Thyroid gland (tissue), 4 donors: ENCODE measurements around the gene BEND4. TPM values are rescaled to one million over a fixed set of nuclear protein-coding genes. Genes with fewer than 3 reads are reported as not detected.
A peak's percentile ranks its signal among the peaks of the same experiment; 100 is the strongest.
"Not testable (repeated sequence)": the region's sequence is repeated elsewhere in the genome, so short reads cannot be mapped to it uniquely, and the experiment has no call there.

Source experiments
- DNase-seq, 2 donors: peaks; one replicate each; pipeline ENCODE4 v3.0.0-alpha.2; 2019
- H3K27ac ChIP-seq, 3 donors: fragments of 200-600 bp; sonication (generic); 1 replicate in 2 of 3; 2 replicates in 1 of 3; pipeline ENCODE4 v1.5.1; 2016 to 2019; ENCODE audit warnings: mild to moderate bottlenecking in 1 of 3, moderate library complexity in 1 of 3
- H3K27me3 ChIP-seq: fragments of 200-600 bp; sonication (generic); one replicate; pipeline ENCODE4 v1.5.1; 2019
- H3K36me3 ChIP-seq, 2 donors: fragments of 200-600 bp; sonication (generic); one replicate each; pipeline ENCODE4 v1.5.1; 2016 to 2019
- H3K4me1 ChIP-seq, 2 donors: fragments of 200-600 bp; sonication (generic); one replicate each; pipeline ENCODE4 v1.5.1; 2017 to 2019
- H3K4me3 ChIP-seq, 3 donors: fragments of 200-600 bp; sonication (generic); replicated peaks in 1 of 3; 1 replicate in 2 of 3; 2 replicates in 1 of 3; pipeline ENCODE4 v1.5.1; 2016; ENCODE audit warnings: mild to moderate bottlenecking in 1 of 3
- H3K9me3 ChIP-seq: fragments of 200-600 bp; sonication (generic); one replicate; pipeline ENCODE4 v1.5.1; 2017
- POLR2A ChIP-seq, 2 donors: fragments of 450-650 bp; IDR thresholded peaks; one replicate each; pipeline ENCODE4 v1.6.1; 2017; ENCODE audit warnings: antibody characterized with exemption in 2 of 2, mild to moderate bottlenecking in 2 of 2, moderate library complexity in 1 of 2
- WGBS, 2 donors: methylation state at CpG; one replicate each; pipeline ENCODE4 v1.1.5; 2017; 5-methylcytosine and 5-hydroxymethylcytosine counted together
- intact Hi-C: fragments of 100-400 bp; cut with DNase I; formaldehyde crosslinking; loops from one replicate; pipeline ENCODE4 v1.15.1; 2023
- total RNA-seq, 4 donors: library from RNA; depleted of rRNA; stranded (reverse); fragments of >200 nt; gene quantifications; one replicate each; pipeline ENCODE4 v1.2.3, GENCODE V29; 2016
- TF ChIP-seq, protein P1 (sequence below), 6 experiments: fragments of 200-600 bp in 3 of 6; fragments of 450-650 bp in 3 of 6; sonication (generic) in 3 of 6; IDR thresholded peaks; one replicate each; pipeline ENCODE4 v1.5.1; 2016 to 2019; ENCODE audit warnings: antibody characterized with exemption in 6 of 6, mild to moderate bottlenecking in 2 of 6, inconsistent platforms in 1 of 6, moderate library complexity in 1 of 6

BEND4 gene
- total RNA-seq: under 1 TPM in 1 of 4 donors, not detected in 3; 0.13 TPM

GRCh38 chr4:42152507-42153504, at the start of gene BEND4:
TSS of gene BEND4 (minus strand) at chr4:42152655. CDS start at chr4:42152143, 512 bp downstream.
- Histone ChIP-seq H3K27me3 (peaks cover 24% of the 10 kb centered on the region), H3K36me3 (no peaks in the 10 kb centered on the region)
- WGBS, 2 donors: 17 to 24% methylated on average over 32 to 37 of the region's 49 CpGs

GRCh38 chr4:42197341-42197740, 44.9 kb upstream of the BEND4 start:
- H3K27ac ChIP-seq: no peak overlapping the region
- no peak overlapping the region for H3K4me3 ChIP-seq
- no peak for DNase-seq
- intact Hi-C loops: no loop called here
- no peaks in the 10 kb centered on the region for H3K9me3 ChIP-seq
- WGBS, 2 donors: 72 to 75% methylated on average over 5 of the region's 5 CpGs
- no peaks in the 10 kb centered on the region for H3K4me1 ChIP-seq
- no peaks in the 10 kb centered on the region for H3K27me3 ChIP-seq
- H3K36me3 ChIP-seq: no peaks in the 10 kb centered on the region
- TF ChIP-seq, protein P1, sequence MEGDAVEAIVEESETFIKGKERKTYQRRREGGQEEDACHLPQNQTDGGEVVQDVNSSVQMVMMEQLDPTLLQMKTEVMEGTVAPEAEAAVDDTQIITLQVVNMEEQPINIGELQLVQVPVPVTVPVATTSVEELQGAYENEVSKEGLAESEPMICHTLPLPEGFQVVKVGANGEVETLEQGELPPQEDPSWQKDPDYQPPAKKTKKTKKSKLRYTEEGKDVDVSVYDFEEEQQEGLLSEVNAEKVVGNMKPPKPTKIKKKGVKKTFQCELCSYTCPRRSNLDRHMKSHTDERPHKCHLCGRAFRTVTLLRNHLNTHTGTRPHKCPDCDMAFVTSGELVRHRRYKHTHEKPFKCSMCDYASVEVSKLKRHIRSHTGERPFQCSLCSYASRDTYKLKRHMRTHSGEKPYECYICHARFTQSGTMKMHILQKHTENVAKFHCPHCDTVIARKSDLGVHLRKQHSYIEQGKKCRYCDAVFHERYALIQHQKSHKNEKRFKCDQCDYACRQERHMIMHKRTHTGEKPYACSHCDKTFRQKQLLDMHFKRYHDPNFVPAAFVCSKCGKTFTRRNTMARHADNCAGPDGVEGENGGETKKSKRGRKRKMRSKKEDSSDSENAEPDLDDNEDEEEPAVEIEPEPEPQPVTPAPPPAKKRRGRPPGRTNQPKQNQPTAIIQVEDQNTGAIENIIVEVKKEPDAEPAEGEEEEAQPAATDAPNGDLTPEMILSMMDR (IDR thresholded peaks at IDR 0.05): no peak

More at GRCh38 chr4:42152507-42153504, at the start of gene BEND4:
- no peak within 1 kb of the TSS for H3K27ac ChIP-seq
- no peaks in the 10 kb centered on the region for H3K9me3 ChIP-seq
- peaks cover 13 to 19% of the 10 kb centered on the region in 2 donors for H3K4me1 ChIP-seq
- intact Hi-C loops: no loop called here
- DNase-seq: no peak
- peak within 1 kb of the TSS in 2 of 3 donors; percentile 17 to 28 for H3K4me3 ChIP-seq
- TF ChIP-seq, protein P1 (IDR thresholded peaks at IDR 0.05): no peak

DNA sequence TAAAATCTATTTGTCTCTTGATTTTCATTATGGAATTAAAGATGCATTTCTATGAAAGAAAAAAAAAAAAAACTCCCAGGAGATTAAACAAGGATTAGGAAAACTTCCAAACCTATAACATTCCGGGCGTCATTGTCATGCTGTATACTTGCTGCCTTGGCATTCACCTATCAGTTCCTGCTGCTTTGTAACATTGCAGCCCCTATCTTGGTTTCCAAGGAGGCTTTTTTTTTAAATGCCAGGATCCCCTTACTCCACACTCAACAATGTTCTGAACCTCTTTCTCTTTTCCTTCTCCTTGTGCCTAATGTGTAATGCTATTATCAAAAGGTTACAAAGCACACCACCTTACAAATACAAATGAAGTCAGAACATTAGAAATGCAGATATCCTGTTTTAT, 20.5 kb upstream of the BEND4 start:
- Histone ChIP-seq H3K27me3 (no peaks in the 10 kb centered on the region), H3K4me3 (no peak overlapping the region), H3K36me3 (no peaks in the 10 kb centered on the region), H3K9me3 (no peaks in the 10 kb centered on the region), H3K4me1 (no peaks in the 10 kb centered on the region), H3K27ac (no peak overlapping the region)
- no peak for DNase-seq
- intact Hi-C loops: no loop called here
- TF ChIP-seq, protein P1 (IDR thresholded peaks at IDR 0.05): no peak
- TF ChIP-seq POLR2A (IDR thresholded peaks at IDR 0.05): no peak
- WGBS, 2 donors: 79 to 80% methylated on average over 2 of the region's 2 CpGs

DNA sequence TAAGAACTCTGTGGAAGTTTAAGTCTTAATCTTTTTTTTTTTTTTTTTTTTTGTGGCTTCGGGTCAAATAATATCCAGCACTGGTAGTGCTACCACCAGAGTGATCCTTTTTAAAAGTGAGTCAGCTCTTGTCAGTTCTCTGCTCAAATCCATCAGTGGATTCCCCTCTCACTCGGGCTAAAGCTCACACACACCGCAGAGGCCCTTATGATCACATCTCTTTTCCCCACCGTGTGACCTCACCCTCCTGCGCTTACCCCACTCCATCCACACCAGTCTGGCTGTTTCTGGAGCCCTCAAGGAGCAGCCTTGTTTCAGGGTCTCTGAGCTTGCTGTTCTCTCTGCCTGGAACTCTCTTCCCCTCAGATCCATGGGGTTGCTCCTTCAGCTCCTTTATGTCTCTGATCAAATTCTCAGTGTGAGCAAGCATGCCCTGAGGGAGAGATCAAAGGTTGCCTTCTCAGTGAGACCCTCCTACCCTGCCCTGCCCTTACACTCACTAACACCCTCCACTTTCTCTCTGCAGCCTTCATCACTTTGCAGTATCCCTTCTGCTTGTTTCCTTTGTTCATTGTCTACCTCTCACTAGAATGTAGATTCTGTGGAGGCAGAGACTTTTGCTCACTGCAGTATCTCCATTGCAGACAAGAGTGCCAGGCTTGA, 19.8 kb upstream of the BEND4 start:
- H3K36me3 ChIP-seq: no peaks in the 10 kb centered on the region
- no peaks in the 10 kb centered on the region for H3K27me3 ChIP-seq
- no peak overlapping the region for H3K4me3 ChIP-seq
- intact Hi-C loops: no loop called here
- H3K9me3 ChIP-seq: no peaks in the 10 kb centered on the region
- WGBS, 2 donors: 72 to 74% methylated on average over 5 of the region's 5 CpGs
- DNase-seq: no peak
- TF ChIP-seq POLR2A (IDR thresholded peaks at IDR 0.05): no peak
- TF ChIP-seq, protein P1 (IDR thresholded peaks at IDR 0.05): no peak
- H3K4me1 ChIP-seq: no peaks in the 10 kb centered on the region
- no peak overlapping the region for H3K27ac ChIP-seq

GRCh38 chr4:42167709-42168108, 15.3 kb upstream of the BEND4 start:
- H3K4me3 ChIP-seq: no peak overlapping the region
- H3K9me3 ChIP-seq: no peaks in the 10 kb centered on the region
- H3K36me3 ChIP-seq: no peaks in the 10 kb centered on the region
- H3K27ac ChIP-seq: no peak overlapping the region
- no peak for DNase-seq
- 63 to 75% methylated on average over 5 of the region's 5 CpGs for WGBS, 2 donors
- TF ChIP-seq POLR2A (IDR thresholded peaks at IDR 0.05): no peak
- TF ChIP-seq, protein P1 (IDR thresholded peaks at IDR 0.05): no peak
- H3K27me3 ChIP-seq: no peaks in the 10 kb centered on the region
- intact Hi-C loops: no loop called here
- no peaks in the 10 kb centered on the region for H3K4me1 ChIP-seq

GRCh38 chr4:42166186-42166585, 13.7 kb upstream of the BEND4 start:
- 80 to 89% methylated on average over 6 of the region's 6 CpGs for WGBS, 2 donors
- H3K27me3 ChIP-seq, H3K27ac ChIP-seq, DNase-seq, H3K36me3 ChIP-seq, H3K4me1 ChIP-seq, H3K9me3 ChIP-seq, intact Hi-C loops, H3K4me3 ChIP-seq: not testable (repeated sequence)
